ENCODE measurements around the gene G6PC2.

DNA sequence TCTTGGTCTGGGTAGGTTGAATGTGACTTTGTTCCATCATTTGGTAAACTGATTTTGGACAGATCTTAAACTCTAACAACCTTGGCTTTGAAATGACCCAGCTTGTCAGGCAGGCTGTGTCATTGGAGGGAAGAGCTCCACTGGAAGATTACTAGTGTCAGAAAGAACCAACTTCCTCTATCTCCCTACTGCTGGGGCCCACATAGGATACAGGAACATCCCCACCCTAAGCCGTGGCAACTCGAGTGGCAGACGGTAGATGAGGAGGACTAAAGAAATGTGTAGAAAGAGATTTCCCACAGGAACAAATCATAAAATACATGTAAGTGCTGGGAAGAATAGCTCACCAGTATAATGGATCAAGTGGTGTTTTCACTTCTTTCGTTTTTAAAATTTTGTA, 4.3 kb upstream of the G6PC2 start:
- TF ChIP-seq, protein P1, sequence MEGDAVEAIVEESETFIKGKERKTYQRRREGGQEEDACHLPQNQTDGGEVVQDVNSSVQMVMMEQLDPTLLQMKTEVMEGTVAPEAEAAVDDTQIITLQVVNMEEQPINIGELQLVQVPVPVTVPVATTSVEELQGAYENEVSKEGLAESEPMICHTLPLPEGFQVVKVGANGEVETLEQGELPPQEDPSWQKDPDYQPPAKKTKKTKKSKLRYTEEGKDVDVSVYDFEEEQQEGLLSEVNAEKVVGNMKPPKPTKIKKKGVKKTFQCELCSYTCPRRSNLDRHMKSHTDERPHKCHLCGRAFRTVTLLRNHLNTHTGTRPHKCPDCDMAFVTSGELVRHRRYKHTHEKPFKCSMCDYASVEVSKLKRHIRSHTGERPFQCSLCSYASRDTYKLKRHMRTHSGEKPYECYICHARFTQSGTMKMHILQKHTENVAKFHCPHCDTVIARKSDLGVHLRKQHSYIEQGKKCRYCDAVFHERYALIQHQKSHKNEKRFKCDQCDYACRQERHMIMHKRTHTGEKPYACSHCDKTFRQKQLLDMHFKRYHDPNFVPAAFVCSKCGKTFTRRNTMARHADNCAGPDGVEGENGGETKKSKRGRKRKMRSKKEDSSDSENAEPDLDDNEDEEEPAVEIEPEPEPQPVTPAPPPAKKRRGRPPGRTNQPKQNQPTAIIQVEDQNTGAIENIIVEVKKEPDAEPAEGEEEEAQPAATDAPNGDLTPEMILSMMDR (conservative IDR thresholded peaks at IDR 0.05): no peak
- TF ChIP-seq EZH2 (IDR thresholded peaks at IDR 0.05; ENCODE audit: low read depth): no peak
